ENCODE measurements around the gene CPM. TPM values are rescaled to one million over a fixed set of nuclear protein-coding genes. Genes with fewer than 3 reads are reported as not detected.

CPM gene
- total RNA-seq, 4 donors from 2014 or later = 54.0 to 117 (median 75.2) TPM

DNA sequence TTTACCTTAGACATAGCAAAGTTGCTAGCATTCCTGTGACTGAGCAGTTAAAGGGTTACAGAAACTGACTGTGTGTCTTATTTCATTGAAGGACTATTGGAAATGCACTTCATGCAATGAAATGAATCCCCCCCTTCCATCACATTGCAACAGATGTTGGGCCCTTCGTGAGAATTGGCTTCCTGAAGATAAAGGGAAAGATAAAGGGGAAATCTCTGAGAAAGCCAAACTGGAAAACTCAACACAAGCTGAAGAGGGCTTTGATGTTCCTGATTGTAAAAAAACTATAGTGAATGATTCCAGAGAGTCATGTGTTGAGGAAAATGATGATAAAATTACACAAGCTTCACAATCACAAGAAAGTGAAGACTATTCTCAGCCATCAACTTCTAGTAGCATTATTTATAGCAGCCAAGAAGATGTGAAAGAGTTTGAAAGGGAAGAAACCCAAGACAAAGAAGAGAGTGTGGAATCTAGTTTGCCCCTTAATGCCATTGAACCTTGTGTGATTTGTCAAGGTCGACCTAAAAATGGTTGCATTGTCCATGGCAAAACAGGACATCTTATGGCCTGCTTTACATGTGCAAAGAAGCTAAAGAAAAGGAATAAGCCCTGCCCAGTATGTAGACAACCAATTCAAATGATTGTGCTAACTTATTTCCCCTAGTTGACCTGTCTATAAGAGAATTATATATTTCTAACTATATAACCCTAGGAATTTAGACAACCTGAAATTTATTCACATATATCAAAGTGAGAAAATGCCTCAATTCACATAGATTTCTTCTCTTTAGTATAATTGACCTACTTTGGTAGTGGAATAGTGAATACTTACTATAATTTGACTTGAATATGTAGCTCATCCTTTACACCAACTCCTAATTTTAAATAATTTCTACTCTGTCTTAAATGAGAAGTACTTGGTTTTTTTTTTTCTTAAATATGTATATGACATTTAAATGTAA is 93.5 kb downstream of the CPM start:
- 75 to 78% methylated on average over 2 of the region's 2 CpGs for WGBS, 2 donors
- TF ChIP-seq POLR2A (IDR thresholded peaks at IDR 0.05) = no peak
- TF ChIP-seq, protein P1, sequence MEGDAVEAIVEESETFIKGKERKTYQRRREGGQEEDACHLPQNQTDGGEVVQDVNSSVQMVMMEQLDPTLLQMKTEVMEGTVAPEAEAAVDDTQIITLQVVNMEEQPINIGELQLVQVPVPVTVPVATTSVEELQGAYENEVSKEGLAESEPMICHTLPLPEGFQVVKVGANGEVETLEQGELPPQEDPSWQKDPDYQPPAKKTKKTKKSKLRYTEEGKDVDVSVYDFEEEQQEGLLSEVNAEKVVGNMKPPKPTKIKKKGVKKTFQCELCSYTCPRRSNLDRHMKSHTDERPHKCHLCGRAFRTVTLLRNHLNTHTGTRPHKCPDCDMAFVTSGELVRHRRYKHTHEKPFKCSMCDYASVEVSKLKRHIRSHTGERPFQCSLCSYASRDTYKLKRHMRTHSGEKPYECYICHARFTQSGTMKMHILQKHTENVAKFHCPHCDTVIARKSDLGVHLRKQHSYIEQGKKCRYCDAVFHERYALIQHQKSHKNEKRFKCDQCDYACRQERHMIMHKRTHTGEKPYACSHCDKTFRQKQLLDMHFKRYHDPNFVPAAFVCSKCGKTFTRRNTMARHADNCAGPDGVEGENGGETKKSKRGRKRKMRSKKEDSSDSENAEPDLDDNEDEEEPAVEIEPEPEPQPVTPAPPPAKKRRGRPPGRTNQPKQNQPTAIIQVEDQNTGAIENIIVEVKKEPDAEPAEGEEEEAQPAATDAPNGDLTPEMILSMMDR (IDR thresholded peaks at IDR 0.05) = no peak
- TF ChIP-seq EP300 (IDR thresholded peaks at IDR 0.05) = no peak
- no peak for DNase-seq (ENCODE audit: low spot score in 2 of 2)
- H3K27ac ChIP-seq = no peak overlapping the region
- no peaks in the 10 kb centered on the region for H3K9me3 ChIP-seq
- no peaks in the 10 kb centered on the region for H3K27me3 ChIP-seq
- peaks cover 0 to 83% (median 6%) of the 10 kb centered on the region in 3 donors for H3K36me3 ChIP-seq
- H3K4me3 ChIP-seq = no peak overlapping the region
- peaks cover 0 to 9% (median 0%) of the 10 kb centered on the region in 4 donors for H3K4me1 ChIP-seq

DNA sequence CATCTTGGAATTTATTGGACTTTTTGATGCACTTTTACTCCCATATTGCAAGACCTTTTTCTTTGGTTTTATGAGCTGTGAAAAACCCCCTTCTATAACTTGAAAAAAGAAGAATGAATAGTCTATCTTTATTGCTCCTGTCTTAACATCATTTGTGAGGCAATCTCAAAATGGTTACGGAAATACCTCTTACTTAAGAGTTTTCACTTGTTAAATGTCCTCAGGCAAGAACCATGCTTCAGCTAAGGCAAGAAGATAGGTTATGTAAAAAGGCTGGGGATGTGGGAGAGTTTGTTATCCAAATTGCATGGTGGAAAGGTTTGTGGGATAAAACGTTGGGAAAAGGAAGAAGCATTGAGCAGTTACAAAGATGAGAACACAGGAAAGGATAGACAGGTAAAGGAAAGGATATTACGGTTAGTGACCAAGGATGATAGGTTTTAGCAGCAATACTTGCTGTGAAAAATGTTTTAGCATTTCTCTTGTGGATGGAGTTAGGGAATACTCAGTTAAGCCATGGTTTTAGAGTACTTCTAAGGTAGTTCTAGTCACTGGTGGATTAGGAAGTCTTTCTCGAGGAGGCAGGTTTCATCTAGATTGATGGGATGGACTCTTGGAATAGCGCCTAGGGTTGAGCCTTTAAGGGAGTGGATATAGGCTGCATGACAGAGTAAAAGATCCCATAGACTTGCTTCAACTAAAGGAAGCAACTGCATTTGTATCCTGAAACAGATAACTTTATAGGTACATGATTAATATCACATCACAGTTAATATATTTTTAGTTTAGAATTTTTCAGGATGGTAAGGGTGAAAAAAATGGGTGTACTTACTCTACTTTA is 94.7 kb downstream of the CPM start:
- H3K36me3 ChIP-seq = peaks cover 0 to 87% (median 11%) of the 10 kb centered on the region in 3 donors
- DNase-seq (ENCODE audit: low spot score in 2 of 2) = no peak
- TF ChIP-seq EP300 (IDR thresholded peaks at IDR 0.05) (no peak), POLR2A (IDR thresholded peaks at IDR 0.05) (no peak)
- TF ChIP-seq, protein P1 (IDR thresholded peaks at IDR 0.05) = no peak

DNA sequence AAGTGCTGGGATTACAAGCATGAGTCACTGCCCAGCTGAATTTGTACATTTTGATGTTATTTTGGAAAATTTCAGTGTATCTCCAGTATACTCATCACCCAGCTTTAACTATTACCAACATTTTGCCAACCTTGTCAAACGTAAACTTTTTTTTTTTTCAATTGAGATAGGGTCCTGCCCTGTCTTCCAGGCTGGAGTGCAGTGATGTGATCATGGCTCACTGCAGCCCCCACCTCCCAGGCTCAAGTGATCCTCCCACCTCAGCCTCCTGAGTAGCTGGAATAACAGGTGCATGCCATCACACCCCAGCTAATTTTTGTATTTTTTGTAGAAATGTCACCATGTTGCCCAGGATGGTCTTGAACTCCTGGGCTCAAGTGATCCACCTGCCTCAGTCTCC is 95.8 kb downstream of the CPM start:
- TF ChIP-seq, protein P1 (IDR thresholded peaks at IDR 0.05) = no peak
- TF ChIP-seq EP300 (IDR thresholded peaks at IDR 0.05) (no peak), POLR2A (IDR thresholded peaks at IDR 0.05) (no peak)
- Histone ChIP-seq H3K27ac (no peak overlapping the region), H3K4me1 (peaks cover 0 to 9% (median 0%) of the 10 kb centered on the region in 4 donors), H3K27me3 (no peaks in the 10 kb centered on the region), H3K4me3 (no peak overlapping the region), H3K9me3 (no peaks in the 10 kb centered on the region), H3K36me3 (peaks cover 0 to 90% (median 11%) of the 10 kb centered on the region in 3 donors)
- whole genome bisulfite sequencing, 2 donors = 79 to 93% methylated on average over 1 of the region's 1 CpG
- DNase-seq (ENCODE audit: low spot score in 2 of 2) = no peak

More for the DNA sequence above, 94.7 kb downstream of the CPM start:
- H3K4me3 ChIP-seq = no peak overlapping the region
- peaks cover 0 to 9% (median 0%) of the 10 kb centered on the region in 4 donors for H3K4me1 ChIP-seq
- no peaks in the 10 kb centered on the region for H3K9me3 ChIP-seq
- 86 to 87% methylated on average over 5 of the region's 5 CpGs for WGBS, 2 donors
- H3K27me3 ChIP-seq = no peaks in the 10 kb centered on the region
- H3K27ac ChIP-seq = no peak overlapping the region

DNA sequence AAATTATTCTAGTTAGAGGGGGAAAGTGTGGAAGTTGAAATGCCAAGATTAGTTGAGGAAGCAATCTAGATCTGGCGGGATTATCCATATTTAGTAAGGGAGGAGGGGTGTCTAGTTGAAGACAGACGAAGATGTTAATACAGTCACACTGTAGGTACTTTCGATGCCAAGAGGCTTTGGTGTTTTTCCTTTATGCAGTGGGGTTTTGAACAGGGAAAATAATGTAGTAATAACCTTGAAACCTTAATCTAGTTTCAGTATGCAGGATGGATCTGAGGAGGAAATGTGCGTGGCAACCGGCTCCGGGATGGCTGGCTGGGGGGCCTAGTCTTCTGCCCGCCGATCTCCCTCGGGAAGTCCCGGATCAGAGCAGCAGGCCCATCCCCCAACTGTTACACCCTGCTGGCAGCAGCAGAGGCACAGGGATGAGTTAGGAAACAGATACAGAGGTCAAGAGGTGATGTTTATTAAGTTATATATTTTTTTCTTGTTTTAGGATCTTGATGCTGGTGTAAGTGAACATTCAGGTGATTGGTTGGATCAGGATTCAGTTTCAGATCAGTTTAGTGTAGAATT is 97.5 kb downstream of the CPM start:
- Histone ChIP-seq H3K4me3 (no peak overlapping the region), H3K4me1 (peaks cover 0 to 9% (median 0%) of the 10 kb centered on the region in 4 donors), H3K36me3 (peaks cover 0 to 89% (median 16%) of the 10 kb centered on the region in 3 donors), H3K27me3 (no peaks in the 10 kb centered on the region), H3K27ac (no peak overlapping the region), H3K9me3 (no peaks in the 10 kb centered on the region)
- DNase-seq (ENCODE audit: low spot score in 2 of 2) = no peak
- TF ChIP-seq EP300 (IDR thresholded peaks at IDR 0.05) (no peak), POLR2A (IDR thresholded peaks at IDR 0.05) (no peak)
- TF ChIP-seq, protein P1 (IDR thresholded peaks at IDR 0.05) = no peak
- WGBS, 2 donors = 63 to 74% methylated on average over 10 of the region's 10 CpGs
